Trophoblast cell (in vitro differentiated cells and primary cell): ENCODE measurements around the gene DNAH9.

Experiments
- DNase-seq, 2 donors: peaks; one replicate each; pipeline ENCODE4 v3.0.0-alpha.2; 2016
- H2AFZ ChIP-seq: 2 replicates; pipeline ENCODE4 v1.6.1; 2013; ENCODE audit warnings: low read length, moderate library complexity, mild to moderate bottlenecking; ENCODE audit not compliant: insufficient read depth, poor library complexity
- H2AK5ac ChIP-seq: 2 replicates; pipeline ENCODE4 v1.6.1; 2013; ENCODE audit warnings: mild to moderate bottlenecking, low read length
- H2BK120ac ChIP-seq: 2 replicates; pipeline ENCODE4 v1.6.1; 2013; ENCODE audit warnings: low read length, mild to moderate bottlenecking, moderate library complexity; ENCODE audit not compliant: insufficient read depth, poor library complexity
- H2BK12ac ChIP-seq: 2 replicates; pipeline ENCODE4 v1.6.1; 2013; ENCODE audit warnings: mild to moderate bottlenecking, low read length, moderate library complexity
- H2BK5ac ChIP-seq: 2 replicates; pipeline ENCODE4 v1.6.1; 2013; ENCODE audit warnings: low read length, low read depth, moderate library complexity, mild to moderate bottlenecking; ENCODE audit not compliant: poor library complexity
- H3K14ac ChIP-seq: 2 replicates; pipeline ENCODE4 v1.6.1; 2013; ENCODE audit warnings: mild to moderate bottlenecking, low read length
- H3K18ac ChIP-seq: 2 replicates; pipeline ENCODE4 v1.6.1; 2013; ENCODE audit warnings: mild to moderate bottlenecking, low read length
- H3K23ac ChIP-seq: 2 replicates; pipeline ENCODE4 v1.6.1; 2013; ENCODE audit warnings: low read length
- H3K27ac ChIP-seq: 2 replicates; pipeline ENCODE4 v1.5.1; 2013; ENCODE audit warnings: low read depth, mild to moderate bottlenecking, inconsistent platforms, low read length, moderate library complexity
- H3K27me3 ChIP-seq: 2 replicates; pipeline ENCODE4 v1.6.1; 2013; ENCODE audit warnings: inconsistent platforms, mild to moderate bottlenecking, low read length, moderate library complexity; ENCODE audit not compliant: insufficient read depth
- H3K36me3 ChIP-seq, 2 experiments: 1 replicate in 1 of 2; 2 replicates in 1 of 2; pipeline ENCODE4 v1.6.1; 2013; ENCODE audit warnings: low read length in 2 of 2, mild to moderate bottlenecking in 2 of 2, moderate library complexity in 1 of 2; ENCODE audit not compliant: insufficient read depth in 2 of 2, control insufficient read depth in 1 of 2
- H3K4ac ChIP-seq: 2 replicates; pipeline ENCODE4 v1.6.1; 2013; ENCODE audit warnings: low read depth, mild to moderate bottlenecking, low read length, moderate library complexity
- H3K4me1 ChIP-seq, 2 experiments: 1 replicate in 1 of 2; 2 replicates in 1 of 2; pipeline ENCODE4 v1.6.1; 2013; ENCODE audit warnings: low read length in 2 of 2, mild to moderate bottlenecking in 2 of 2, moderate library complexity in 1 of 2; ENCODE audit not compliant: insufficient read depth in 2 of 2, control insufficient read depth in 1 of 2
- H3K4me2 ChIP-seq: 2 replicates; pipeline ENCODE4 v1.6.1; 2013; ENCODE audit warnings: inconsistent platforms, mild to moderate bottlenecking, low read length, moderate library complexity
- H3K4me3 ChIP-seq: 2 replicates; pipeline ENCODE4 v1.5.1; 2013; ENCODE audit warnings: mild to moderate bottlenecking, low read depth, low read length, inconsistent platforms
- H3K79me1 ChIP-seq: one replicate; pipeline ENCODE4 v1.6.1; 2013; ENCODE audit warnings: low read length
- H3K79me2 ChIP-seq: 2 replicates; pipeline ENCODE4 v1.6.1; 2013; ENCODE audit warnings: low read length, mild to moderate bottlenecking; ENCODE audit not compliant: control insufficient read depth, insufficient read depth, poor library complexity
- H3K9ac ChIP-seq: 2 replicates; pipeline ENCODE4 v1.6.1; 2013; ENCODE audit warnings: mild to moderate bottlenecking, low read length
- H3K9me3 ChIP-seq: 2 replicates; pipeline ENCODE4 v1.6.1; 2013; ENCODE audit warnings: low read depth, mild to moderate bottlenecking, control low read depth, inconsistent platforms, low read length; ENCODE audit not compliant: insufficient read depth
- H4K12ac ChIP-seq: 2 replicates; pipeline ENCODE4 v1.6.1; 2013; ENCODE audit warnings: low read depth, mild to moderate bottlenecking, low read length, moderate library complexity
- H4K8ac ChIP-seq: 2 replicates; pipeline ENCODE4 v1.6.1; 2013; ENCODE audit warnings: low read depth, mild to moderate bottlenecking, low read length, moderate library complexity
- H4K91ac ChIP-seq: one replicate; pipeline ENCODE4 v1.6.1; 2013; ENCODE audit warnings: low read depth, mild to moderate bottlenecking, low read length, moderate library complexity
- WGBS: extraction: QIAGEN DNeasy Blood & Tissue Kit; methylation state at CpG from one replicate; pipeline ENCODE4 v1.1.7; 2013; ENCODE audit warnings: missing lambda C conversion rate; ENCODE audit not compliant: insufficient read length, insufficient coverage; ENCODE audit errors: extremely low coverage; 5-methylcytosine and 5-hydroxymethylcytosine counted together

The DNAH9 gene

DNA sequence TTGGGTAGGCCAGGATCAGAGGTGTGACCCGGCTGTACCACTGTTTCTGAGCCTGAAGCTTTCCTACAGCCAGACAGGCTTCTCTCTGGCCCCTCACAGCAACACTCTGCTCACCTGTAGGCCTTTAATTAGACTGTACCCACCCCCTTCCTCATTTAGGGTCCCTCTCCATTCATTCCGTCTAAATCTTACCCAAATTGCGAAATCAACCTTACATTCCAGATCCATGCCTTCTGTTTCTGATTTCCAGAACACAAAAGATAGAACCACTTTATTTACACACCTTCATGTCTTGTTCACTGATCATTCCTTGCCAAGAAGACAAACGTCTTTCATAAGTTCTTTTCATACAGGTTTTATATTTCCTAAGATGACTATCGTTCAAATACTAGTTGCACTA, 238.2 kb downstream of the DNAH9 start:
- Histone ChIP-seq H3K4me1 (no peaks in the 10 kb centered on the region), H4K91ac (no peak overlapping the region), H3K9ac (no peak overlapping the region), H2BK12ac (no peak overlapping the region), H3K23ac (no peak overlapping the region), H3K9me3 (no peaks in the 10 kb centered on the region), H3K79me1 (no peaks in the 10 kb centered on the region), H3K14ac (no peak overlapping the region), H2BK120ac (no peak overlapping the region), H3K27ac (no peak overlapping the region), H2AK5ac (no peak overlapping the region), H4K12ac (no peak overlapping the region), H2AFZ (no peak overlapping the region), H3K79me2 (no peaks in the 10 kb centered on the region), H3K4ac (no peak overlapping the region), H3K36me3 (no peaks in the 10 kb centered on the region), H3K4me2 (no peak overlapping the region), H3K4me3 (no peak overlapping the region), H3K18ac (no peak overlapping the region), H2BK5ac (no peak overlapping the region), H3K27me3 (no peaks in the 10 kb centered on the region), H4K8ac (no peak overlapping the region)
- WGBS: 100% methylated on average over 2 of the region's 5 CpGs
- no peak for DNase-seq

DNA sequence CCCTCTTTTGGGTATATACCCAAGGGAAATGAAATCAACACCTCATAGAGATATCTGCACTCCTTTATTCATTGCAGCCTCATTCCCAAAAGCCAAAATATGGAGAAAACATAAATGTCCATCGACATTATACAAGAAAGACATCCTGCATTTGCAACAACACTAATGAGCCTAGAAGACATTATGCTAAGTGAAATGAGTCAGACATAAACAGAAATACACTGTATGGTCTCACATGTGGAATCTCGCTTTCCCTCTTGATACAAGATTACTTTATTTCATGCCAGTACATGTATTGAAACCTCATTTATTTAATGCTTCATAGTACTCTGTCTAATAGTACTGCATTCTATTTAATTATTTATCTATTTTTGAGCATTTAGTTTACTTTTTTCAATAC, 241.8 kb downstream of the DNAH9 start:
- DNase-seq: no peak
- Histone ChIP-seq H3K79me1 (no peaks in the 10 kb centered on the region), H3K27ac (no peak overlapping the region), H3K27me3 (no peaks in the 10 kb centered on the region), H3K79me2 (no peaks in the 10 kb centered on the region), H3K4ac (no peak overlapping the region), H3K4me3 (no peak overlapping the region), H3K9ac (no peak overlapping the region), H3K9me3 (no peaks in the 10 kb centered on the region), H3K36me3 (no peaks in the 10 kb centered on the region), H3K23ac (no peak overlapping the region), H4K8ac (no peak overlapping the region), H4K91ac (no peak overlapping the region), H4K12ac (no peak overlapping the region), H2BK12ac (no peak overlapping the region), H2BK5ac (no peak overlapping the region), H2BK120ac (no peak overlapping the region), H3K4me1 (no peaks in the 10 kb centered on the region), H2AFZ (no peak overlapping the region), H3K4me2 (no peak overlapping the region), H3K18ac (no peak overlapping the region), H2AK5ac (no peak overlapping the region), H3K14ac (no peak overlapping the region)
- no CpG with 5 or more reads among the region's 2 CpGs for WGBS

DNA sequence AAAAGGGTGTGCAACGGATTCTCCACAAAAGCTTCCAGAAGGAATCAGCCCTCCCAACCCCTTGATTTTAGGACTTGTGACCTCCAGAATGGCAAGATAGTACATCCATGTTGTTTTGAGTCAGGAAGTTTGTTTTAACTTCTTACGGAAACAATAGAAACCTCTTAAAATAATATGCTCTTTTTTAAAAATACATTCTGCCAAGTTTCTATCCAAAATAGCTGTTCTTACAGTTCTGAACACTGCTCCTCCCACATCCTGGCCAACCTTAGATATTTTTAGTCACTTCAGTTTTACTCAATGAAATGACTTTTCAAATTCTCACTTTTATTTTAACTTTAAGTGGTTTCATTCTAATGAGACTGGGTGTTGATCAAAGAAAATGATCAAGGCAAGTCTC, 242.6 kb downstream of the DNAH9 start:
- Histone ChIP-seq H3K79me1 (no peaks in the 10 kb centered on the region), H2BK12ac (no peak overlapping the region), H4K12ac (no peak overlapping the region), H2BK120ac (no peak overlapping the region), H3K36me3 (no peaks in the 10 kb centered on the region), H3K14ac (no peak overlapping the region), H3K9me3 (no peaks in the 10 kb centered on the region), H4K91ac (no peak overlapping the region), H3K4me3 (no peak overlapping the region), H3K4me2 (no peak overlapping the region), H3K4ac (no peak overlapping the region), H3K18ac (no peak overlapping the region), H2AK5ac (no peak overlapping the region), H2AFZ (no peak overlapping the region), H3K23ac (no peak overlapping the region), H3K4me1 (no peaks in the 10 kb centered on the region), H2BK5ac (no peak overlapping the region), H3K9ac (no peak overlapping the region), H3K27ac (no peak overlapping the region), H4K8ac (no peak overlapping the region), H3K79me2 (no peaks in the 10 kb centered on the region), H3K27me3 (no peaks in the 10 kb centered on the region)
- no peak for DNase-seq
- no CpG with 5 or more reads among the region's 2 CpGs for WGBS

DNA sequence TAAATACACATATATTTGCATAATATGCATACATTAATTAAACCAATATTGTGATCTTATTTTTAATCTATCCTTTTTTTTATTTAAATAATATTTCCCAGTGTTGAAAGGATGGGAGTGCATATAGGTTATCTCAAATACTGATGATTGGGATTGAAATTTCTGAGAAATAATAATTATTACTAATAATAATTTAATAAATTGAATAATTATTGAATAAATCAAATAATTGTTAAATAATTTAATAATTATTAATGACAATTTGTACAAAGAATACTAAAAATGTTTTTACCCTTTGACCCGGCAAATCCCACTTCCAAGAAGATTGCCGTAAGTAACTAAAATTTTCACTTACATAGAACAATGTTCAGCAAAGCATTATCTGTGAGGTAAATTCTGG, 250.1 kb downstream of the DNAH9 start:
- Histone ChIP-seq H3K4me2 (no peak overlapping the region), H3K14ac (no peak overlapping the region), H3K79me2 (no peaks in the 10 kb centered on the region), H4K91ac (no peak overlapping the region), H3K9me3 (no peaks in the 10 kb centered on the region), H2AK5ac (no peak overlapping the region), H2BK12ac (no peak overlapping the region), H4K12ac (no peak overlapping the region), H3K79me1 (no peaks in the 10 kb centered on the region), H3K4me1 (no peaks in the 10 kb centered on the region), H2BK5ac (no peak overlapping the region), H3K9ac (no peak overlapping the region), H3K23ac (no peak overlapping the region), H3K4me3 (no peak overlapping the region), H3K18ac (no peak overlapping the region), H3K36me3 (no peaks in the 10 kb centered on the region), H2AFZ (no peak overlapping the region), H3K4ac (no peak overlapping the region), H3K27me3 (no peaks in the 10 kb centered on the region), H3K27ac (no peak overlapping the region), H2BK120ac (no peak overlapping the region), H4K8ac (no peak overlapping the region)
- no peak for DNase-seq
- WGBS: no CpG with 5 or more reads among the region's 2 CpGs
